ENCODE results near the gene WNT5A.

- TF ChIP-seq POLR2A (IDR thresholded peaks at IDR 0.05) (no peak), CTCF (IDR thresholded peaks at IDR 0.05) (no peak)
These were observed 31.3 kb upstream of the WNT5A start for GRCh38 chr3:55518451-55518850.
